GM23248 (cell line): Measurements from ENCODE around the gene PEX26. TPM values are rescaled to one million over a fixed set of nuclear protein-coding genes. Genes with fewer than 3 reads are reported as not detected.

Source experiments
- DNase-seq: peaks from one replicate; pipeline ENCODE4 v3.0.0-alpha.2; 2015
- H2AFZ ChIP-seq: fragments of 200-600 bp; sonication (generic); 2 replicates; pipeline ENCODE4 v1.6.1; 2016; ENCODE audit warnings: antibody characterized with exemption
- H3F3A ChIP-seq: fragments of 200-600 bp; sonication (generic); 2 replicates; pipeline ENCODE4 v1.6.1; 2016; ENCODE audit warnings: mild to moderate bottlenecking, antibody characterized with exemption, mixed run types; ENCODE audit not compliant: insufficient read depth
- H3K27ac ChIP-seq: fragments of 200-600 bp; sonication (generic); 2 replicates; pipeline ENCODE4 v1.5.1; 2016; ENCODE audit warnings: mild to moderate bottlenecking
- H3K27me3 ChIP-seq: fragments of 200-600 bp; sonication (generic); replicated peaks from 2 replicates; pipeline ENCODE4 v1.6.1; 2016; ENCODE audit warnings: mild to moderate bottlenecking; ENCODE audit not compliant: insufficient read depth
- H3K36me3 ChIP-seq: fragments of 200-600 bp; sonication (generic); 2 replicates; pipeline ENCODE4 v1.6.1; 2016; ENCODE audit warnings: low read depth, mild to moderate bottlenecking
- H3K4me1 ChIP-seq: fragments of 200-600 bp; sonication (generic); 2 replicates; pipeline ENCODE4 v1.6.1; 2016; ENCODE audit warnings: mild to moderate bottlenecking; ENCODE audit not compliant: insufficient read depth
- H3K4me2 ChIP-seq: fragments of 200-600 bp; sonication (generic); one replicate; pipeline ENCODE4 v1.6.1; 2016; ENCODE audit warnings: mild to moderate bottlenecking; ENCODE audit not compliant: unreplicated experiment
- H3K4me3 ChIP-seq: fragments of 200-600 bp; sonication (generic); 2 replicates; pipeline ENCODE4 v1.5.1; 2016; ENCODE audit warnings: mild to moderate bottlenecking
- H3K79me2 ChIP-seq: fragments of 200-600 bp; sonication (generic); 2 replicates; pipeline ENCODE4 v1.6.1; 2016; ENCODE audit warnings: mild to moderate bottlenecking; ENCODE audit not compliant: insufficient read depth
- H3K9ac ChIP-seq: fragments of 200-600 bp; sonication (generic); 2 replicates; pipeline ENCODE4 v1.6.1; 2016; ENCODE audit warnings: mild to moderate bottlenecking
- H3K9me2 ChIP-seq: fragments of 200-600 bp; sonication (generic); 2 replicates; pipeline ENCODE4 v1.6.1; 2016; ENCODE audit warnings: mixed run types, mild to moderate bottlenecking, moderate library complexity; ENCODE audit not compliant: insufficient read depth
- H3K9me3 ChIP-seq: fragments of 200-600 bp; sonication (generic); one replicate; pipeline ENCODE4 v1.6.1; 2017; ENCODE audit warnings: low read depth
- H4K20me1 ChIP-seq: fragments of 200-600 bp; sonication (generic); 2 replicates; pipeline ENCODE4 v1.6.0; 2016; ENCODE audit not compliant: insufficient read depth
- EZH2 ChIP-seq: fragments of 200-600 bp; sonication (generic); IDR thresholded peaks from 2 replicates; pipeline ENCODE4 v1.6.1; 2018; ENCODE audit warnings: antibody characterized with exemption, mild to moderate bottlenecking; ENCODE audit not compliant: insufficient read depth, poor library complexity, severe bottlenecking
- EZH2phosphoT487 ChIP-seq: fragments of 200-600 bp; sonication (generic); IDR thresholded peaks from 2 replicates; pipeline ENCODE4 v1.6.1; 2018; ENCODE audit warnings: antibody characterized with exemption, moderate library complexity, mild to moderate bottlenecking, low read depth; ENCODE audit not compliant: insufficient read depth
- WGBS, 2 experiments: methylation state at CpG; one replicate each; pipeline ENCODE4 v1.1.6; 2015 to 2017; ENCODE audit warnings: low lambda C conversion rate in 2 of 2, low coverage in 1 of 2; ENCODE audit errors: missing lambda C conversion rate in 2 of 2; 5-methylcytosine and 5-hydroxymethylcytosine counted together
- in situ Hi-C: fragments of 300-500 bp; cut with MboI; formaldehyde crosslinking; loops from 2 replicates; pipeline ENCODE4 v1.15.0; 2020
- polyA plus RNA-seq: library from polyadenylated mRNA; unstranded; fragments of >200 nt; fragmentation: Nextera tagmentation; extraction: Ambion mirVana; gene quantifications from 2 replicates; pipeline ENCODE4 v1.2.1, GENCODE V29; 2016
- total RNA-seq: library from RNA; depleted of rRNA; stranded (reverse); fragments of >200 nt; shearing (Covaris generic); gene quantifications from 2 replicates; pipeline ENCODE4 v1.2.3, GENCODE V29; 2014

PEX26 gene
- total and polyA plus RNA-seq, 2 experiments from 2014 or later: 4.7 to 32.2 TPM

- Histone ChIP-seq H3K4me2 (no peak overlapping the region), H3K9me2 (no peaks in the 10 kb centered on the region), H2AFZ (no peak overlapping the region), H3K27me3 (no peaks in the 10 kb centered on the region), H3K9me3 (no peaks in the 10 kb centered on the region), H3K36me3 (no peaks in the 10 kb centered on the region), H4K20me1 (no peaks in the 10 kb centered on the region), H3K4me1 (0 out of 2 replicates have a peak, but pooled peaks cover 4% of the 10 kb centered on the region), H3K4me3 (no peak overlapping the region), H3K9ac (no peak overlapping the region), H3K79me2 (no peaks in the 10 kb centered on the region), H3K27ac (no peak overlapping the region), H3F3A (no peaks in the 10 kb centered on the region)
- in situ Hi-C loops: no loop called here
- no peak for DNase-seq
- 94 to 99% methylated on average over 3 of the region's 3 CpGs for WGBS, 2 experiments
- TF ChIP-seq EZH2phosphoT487 (no peak), EZH2 (no peak)
These were observed 68.6 kb downstream of the PEX26 start for GRCh38 chr22:18146389-18146753.

DNA sequence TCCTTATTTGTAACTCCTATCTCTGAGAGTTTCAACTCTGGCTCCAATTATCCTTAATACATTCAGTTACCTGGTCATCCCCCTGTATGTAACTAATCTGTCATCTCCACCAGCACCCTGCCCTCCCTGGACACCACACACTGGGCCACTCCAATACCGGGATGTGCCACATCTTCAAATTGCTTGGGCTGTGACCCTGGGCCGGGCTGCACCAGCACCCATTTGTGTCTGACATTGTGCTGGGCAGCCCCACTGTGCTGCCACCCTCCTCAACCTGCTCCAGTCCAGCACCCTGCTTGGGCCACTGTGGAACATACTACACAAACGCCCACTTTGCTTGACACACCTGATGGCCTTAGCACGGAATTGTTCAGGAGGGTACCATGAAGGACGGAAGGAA, 70.0 kb downstream of the PEX26 start:
- Histone ChIP-seq H2AFZ (no peak overlapping the region), H3K27me3 (no peaks in the 10 kb centered on the region), H3K9me2 (no peaks in the 10 kb centered on the region), H3F3A (no peaks in the 10 kb centered on the region), H3K79me2 (no peaks in the 10 kb centered on the region), H3K9me3 (no peaks in the 10 kb centered on the region), H4K20me1 (no peaks in the 10 kb centered on the region), H3K4me3 (no peak overlapping the region), H3K4me1 (0 out of 2 replicates have a peak, but pooled peaks cover 4% of the 10 kb centered on the region), H3K36me3 (no peaks in the 10 kb centered on the region), H3K27ac (no peak overlapping the region), H3K4me2 (no peak overlapping the region), H3K9ac (no peak overlapping the region)
- in situ Hi-C loops: no loop called here
- TF ChIP-seq EZH2: no peak
- TF ChIP-seq EZH2phosphoT487: no peak
- DNase-seq: no peak
- 83 to 85% methylated on average over 5 of the region's 5 CpGs for WGBS, 2 experiments

DNA sequence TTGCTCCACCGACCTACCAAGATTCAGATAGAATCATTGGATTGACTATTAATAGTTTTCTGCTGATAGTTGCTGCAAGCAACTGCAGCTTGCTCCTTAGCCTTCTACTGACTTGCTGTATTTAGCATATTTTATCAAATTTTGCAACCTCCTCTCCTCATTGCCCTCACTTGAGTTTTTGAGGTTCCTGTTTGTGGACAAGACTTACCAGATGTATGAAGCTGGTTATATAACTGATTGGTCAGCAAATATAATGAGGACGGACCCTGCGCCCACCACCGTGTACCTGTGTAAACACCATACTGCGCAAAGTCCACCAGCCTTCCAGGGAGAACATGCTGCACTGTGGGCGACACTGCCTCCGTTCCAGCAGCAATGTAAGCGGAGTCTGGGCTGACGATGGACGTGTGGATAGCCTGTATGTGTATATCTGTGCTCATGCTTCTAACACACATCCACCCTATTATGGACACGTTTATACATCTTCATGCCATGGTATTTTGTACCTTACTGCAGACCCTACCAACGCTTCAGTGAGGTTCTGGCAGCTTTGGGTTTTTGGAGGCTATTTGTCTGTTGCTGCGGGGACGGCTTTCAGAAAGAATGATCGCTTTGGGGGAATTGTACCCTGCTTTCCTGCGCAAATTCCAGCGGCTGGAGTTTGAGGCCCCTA, 70.6 kb downstream of the PEX26 start:
- in situ Hi-C loops: no loop called here
- WGBS, 2 experiments: 89% methylated on average over 17 of the region's 17 CpGs
- 0 out of 2 replicates have a peak, but pooled peaks cover 4% of the 10 kb centered on the region for H3K4me1 ChIP-seq
- no peak overlapping the region for H3K4me3 ChIP-seq
- no peaks in the 10 kb centered on the region for H3K27me3 ChIP-seq
- no peaks in the 10 kb centered on the region for H3K9me3 ChIP-seq
- TF ChIP-seq EZH2phosphoT487 (no peak), EZH2 (no peak)
- H2AFZ ChIP-seq: no peak overlapping the region
- no peak overlapping the region for H3K27ac ChIP-seq
- H3F3A ChIP-seq: no peaks in the 10 kb centered on the region
- H3K79me2 ChIP-seq: no peaks in the 10 kb centered on the region
- no peak overlapping the region for H3K9ac ChIP-seq
- H3K36me3 ChIP-seq: no peaks in the 10 kb centered on the region
- H3K4me2 ChIP-seq: no peak overlapping the region
- no peaks in the 10 kb centered on the region for H3K9me2 ChIP-seq
- H4K20me1 ChIP-seq: no peaks in the 10 kb centered on the region
- DNase-seq: no peak

- no peak for DNase-seq
- Histone ChIP-seq H3K9me3 (no peaks in the 10 kb centered on the region), H3K4me2 (no peak overlapping the region), H3K9ac (no peak overlapping the region), H3K79me2 (no peaks in the 10 kb centered on the region), H4K20me1 (no peaks in the 10 kb centered on the region), H3K27ac (no peak overlapping the region), H2AFZ (no peak overlapping the region), H3K9me2 (no peaks in the 10 kb centered on the region), H3K4me1 (peaks cover 10% of the 10 kb centered on the region), H3F3A (peaks cover 12% of the 10 kb centered on the region), H3K4me3 (no peak overlapping the region), H3K27me3 (no peaks in the 10 kb centered on the region), H3K36me3 (no peaks in the 10 kb centered on the region)
- no peak for TF ChIP-seq EZH2phosphoT487
- TF ChIP-seq EZH2: no peak
- WGBS, 2 experiments: 93 to 95% methylated on average over 8 of the region's 8 CpGs
- in situ Hi-C loops: no loop called here
These were observed 74.7 kb downstream of the PEX26 start for GRCh38 chr22:18152519-18152918.
